Urinary bladder (tissue), 4 donors: ENCODE data around the gene LINGO1. TPM values are rescaled to one million over a fixed set of nuclear protein-coding genes. Genes with fewer than 3 reads are reported as not detected.

ENCODE experiments used
- DNase-seq: peaks from one replicate; pipeline ENCODE4 v3.0.0-alpha.2; 2015; ENCODE audit errors: extremely low spot score
- H3K27ac ChIP-seq: one replicate; pipeline ENCODE4 v1.5.1; 2013; ENCODE audit warnings: low read depth, mild to moderate bottlenecking, moderate library complexity
- H3K36me3 ChIP-seq: one replicate; pipeline ENCODE4 v1.6.1; 2013; ENCODE audit warnings: mild to moderate bottlenecking, moderate library complexity; ENCODE audit not compliant: insufficient read depth
- H3K4me1 ChIP-seq: one replicate; pipeline ENCODE4 v1.6.1; 2013; ENCODE audit warnings: mild to moderate bottlenecking, moderate library complexity; ENCODE audit not compliant: insufficient read depth
- H3K4me3 ChIP-seq: one replicate; pipeline ENCODE4 v1.5.1; 2013; ENCODE audit warnings: low read depth, low read length
- WGBS: extraction: QIAGEN DNeasy Blood & Tissue Kit; methylation state at CpG from one replicate; pipeline ENCODE4 v1.1.7; 2013; 5-methylcytosine and 5-hydroxymethylcytosine counted together
- polyA plus RNA-seq: library from polyadenylated mRNA; stranded (reverse); fragments of 200-250 nt; gene quantifications from one replicate; pipeline ENCODE4 v1.2.3, GENCODE V29; 2013
- total RNA-seq: library from RNA; depleted of rRNA; stranded (reverse); fragments of >200 nt; gene quantifications from one replicate; pipeline ENCODE4 v1.2.3, GENCODE V29; 2014
- donor health status: healthy with polysubstance abuse.
- donor health status: healthy.

LINGO1 gene
- total and polyA plus RNA-seq, 2 donors: 1.8 to 3.7 TPM

DNA sequence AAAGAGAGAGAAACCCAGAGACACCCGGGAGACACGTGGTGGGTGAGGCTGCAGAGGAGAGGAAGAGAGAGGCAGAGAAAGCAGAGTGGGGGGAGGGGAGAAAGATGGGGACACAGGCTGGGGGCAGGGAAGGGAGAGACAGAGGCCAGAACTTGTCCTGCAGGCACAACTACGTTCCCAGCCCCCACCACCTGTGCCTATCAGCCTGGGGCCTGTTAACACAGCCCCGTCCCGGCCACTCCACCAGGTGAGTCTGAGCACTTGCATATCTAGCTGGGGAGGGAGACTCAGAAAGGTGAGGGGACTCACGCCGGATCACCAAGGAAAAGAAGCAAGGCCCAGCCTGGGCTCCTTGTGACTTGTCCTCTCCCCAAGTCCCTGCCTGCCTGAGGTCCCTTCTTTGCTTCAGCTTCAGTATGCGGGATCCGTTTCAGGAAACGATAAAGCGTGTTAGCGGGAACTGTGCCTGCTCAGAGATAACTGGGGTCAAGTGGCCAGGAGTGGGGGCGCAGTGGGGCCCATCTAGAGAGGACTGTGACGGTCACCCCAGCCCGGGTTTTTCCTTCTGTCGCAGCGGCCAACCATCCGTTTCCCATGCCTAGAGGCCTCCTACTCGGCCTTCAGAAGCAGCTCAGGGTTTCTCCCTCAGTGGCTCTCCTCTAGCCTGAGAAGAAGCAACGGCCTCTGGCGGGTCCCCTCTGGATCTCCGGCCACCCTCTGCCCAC is 10.3 kb downstream of the LINGO1 start:
- H3K27ac ChIP-seq: no peak overlapping the region

DNA sequence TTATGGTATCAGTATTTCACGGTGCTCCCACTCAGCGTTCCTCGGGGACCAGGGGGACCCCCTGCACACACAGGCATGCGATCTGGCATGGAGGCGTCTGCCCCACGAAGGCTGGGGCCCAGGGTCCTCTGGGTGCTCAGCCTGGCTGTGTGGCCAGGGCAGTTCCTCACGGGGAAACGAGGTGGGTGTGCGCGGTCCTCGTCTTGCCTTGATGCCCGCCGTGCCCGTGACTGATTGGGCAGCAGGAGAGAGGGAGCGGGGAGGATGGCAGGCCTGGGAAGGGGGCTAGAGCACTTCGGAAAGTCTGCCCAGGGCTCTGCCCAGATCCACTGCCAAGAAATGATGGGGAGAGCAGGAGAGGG is 10.9 kb downstream of the LINGO1 start:
- Histone ChIP-seq H3K4me3 (no peak overlapping the region), H3K27ac (no peak overlapping the region), H3K4me1 (no peaks in the 10 kb centered on the region), H3K36me3 (no peaks in the 10 kb centered on the region)
- DNase-seq: no peak
- WGBS: 87% methylated on average over 16 of the region's 16 CpGs

More for the DNA sequence above, 10.3 kb downstream of the LINGO1 start:
- Histone ChIP-seq H3K4me1 (no peaks in the 10 kb centered on the region), H3K36me3 (no peaks in the 10 kb centered on the region), H3K4me3 (no peak overlapping the region)
- DNase-seq: no peak
- 68% methylated on average over 22 of the region's 22 CpGs for WGBS

DNA sequence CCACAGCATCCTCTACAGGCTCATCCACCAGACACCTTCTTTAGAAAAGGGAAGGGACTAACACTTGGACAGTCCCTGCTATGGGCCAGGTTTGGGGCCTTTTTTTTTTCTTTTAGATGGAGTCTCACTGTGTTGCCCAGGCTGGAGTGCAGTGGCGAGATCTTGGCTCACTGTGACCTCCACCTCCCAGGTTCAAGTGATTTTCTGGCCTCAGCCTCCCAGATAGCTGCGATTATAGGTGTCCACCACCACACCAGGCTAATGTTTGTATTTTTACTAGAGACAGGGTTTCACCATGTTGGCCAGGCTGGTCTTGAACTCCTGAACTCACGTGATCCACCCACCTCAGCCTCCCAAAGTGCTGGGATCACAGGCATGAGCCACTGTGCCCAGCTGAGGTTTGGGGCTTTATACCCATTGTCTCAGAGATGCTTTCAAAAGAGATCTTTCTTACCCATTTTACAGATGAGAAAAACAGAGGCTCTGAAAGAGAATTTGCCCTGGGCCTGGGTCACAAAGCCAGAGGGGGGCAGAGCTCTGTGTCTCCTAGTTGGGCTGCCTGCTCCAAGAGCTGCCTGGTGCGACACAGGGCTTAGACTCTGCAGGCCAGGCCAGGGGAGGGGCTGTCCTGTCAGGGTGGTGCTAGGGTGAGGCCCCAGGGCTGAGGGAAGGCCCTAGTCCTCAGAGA is 11.6 kb downstream of the LINGO1 start:
- H3K36me3 ChIP-seq: no peaks in the 10 kb centered on the region
- H3K27ac ChIP-seq: no peak overlapping the region
- H3K4me1 ChIP-seq: no peaks in the 10 kb centered on the region
- no peak for DNase-seq
- over 99% methylated on average over 4 of the region's 4 CpGs for WGBS
- no peak overlapping the region for H3K4me3 ChIP-seq

DNA sequence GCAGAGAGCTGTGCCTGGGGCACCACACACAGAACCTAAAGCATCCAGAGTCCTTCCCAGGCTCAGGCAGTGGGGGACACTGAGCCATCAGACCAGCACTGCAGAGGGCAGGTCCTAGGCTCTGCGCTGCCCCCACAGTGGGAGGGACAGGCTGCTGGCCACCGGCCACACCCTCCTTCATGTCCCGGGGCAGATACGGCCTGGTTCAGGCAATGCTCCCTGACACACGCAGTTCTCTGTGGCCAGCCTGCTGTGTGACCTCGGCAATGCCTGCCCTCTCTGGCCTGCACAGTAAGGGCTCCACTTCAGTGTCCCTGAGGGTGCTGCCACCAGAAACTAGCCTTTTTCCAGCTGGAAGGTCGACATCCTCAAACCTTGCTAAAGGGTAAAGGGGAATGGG is 12.4 kb downstream of the LINGO1 start:
- H3K4me3 ChIP-seq: no peak overlapping the region
- H3K27ac ChIP-seq: no peak overlapping the region
- no peaks in the 10 kb centered on the region for H3K36me3 ChIP-seq
- 77% methylated on average over 7 of the region's 7 CpGs for WGBS
- H3K4me1 ChIP-seq: no peaks in the 10 kb centered on the region
- no peak for DNase-seq

DNA sequence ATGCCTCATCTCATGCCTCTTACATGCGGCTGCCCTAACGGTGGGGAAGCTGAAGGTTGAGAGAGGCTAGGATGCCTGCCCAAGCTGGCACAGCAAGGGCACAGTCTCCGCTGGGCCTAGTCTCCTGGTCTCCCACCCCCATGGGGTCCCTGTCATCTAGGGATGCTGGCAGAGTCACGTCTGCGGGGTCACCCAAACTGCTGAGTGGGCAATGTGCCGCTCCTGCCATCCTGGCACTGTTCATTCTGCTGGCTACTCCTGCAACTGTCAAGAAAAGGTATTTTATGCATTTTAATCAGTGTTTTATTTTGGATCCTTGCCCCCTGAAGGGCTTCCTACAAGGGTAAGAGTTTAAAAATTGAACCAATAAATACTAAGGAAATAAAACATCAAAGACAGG is 12.8 kb downstream of the LINGO1 start:
- H3K4me3 ChIP-seq: no peak overlapping the region
- H3K27ac ChIP-seq: no peak overlapping the region
- no peaks in the 10 kb centered on the region for H3K36me3 ChIP-seq
- WGBS: 78% methylated on average over 6 of the region's 6 CpGs
- no peaks in the 10 kb centered on the region for H3K4me1 ChIP-seq
- no peak for DNase-seq

DNA sequence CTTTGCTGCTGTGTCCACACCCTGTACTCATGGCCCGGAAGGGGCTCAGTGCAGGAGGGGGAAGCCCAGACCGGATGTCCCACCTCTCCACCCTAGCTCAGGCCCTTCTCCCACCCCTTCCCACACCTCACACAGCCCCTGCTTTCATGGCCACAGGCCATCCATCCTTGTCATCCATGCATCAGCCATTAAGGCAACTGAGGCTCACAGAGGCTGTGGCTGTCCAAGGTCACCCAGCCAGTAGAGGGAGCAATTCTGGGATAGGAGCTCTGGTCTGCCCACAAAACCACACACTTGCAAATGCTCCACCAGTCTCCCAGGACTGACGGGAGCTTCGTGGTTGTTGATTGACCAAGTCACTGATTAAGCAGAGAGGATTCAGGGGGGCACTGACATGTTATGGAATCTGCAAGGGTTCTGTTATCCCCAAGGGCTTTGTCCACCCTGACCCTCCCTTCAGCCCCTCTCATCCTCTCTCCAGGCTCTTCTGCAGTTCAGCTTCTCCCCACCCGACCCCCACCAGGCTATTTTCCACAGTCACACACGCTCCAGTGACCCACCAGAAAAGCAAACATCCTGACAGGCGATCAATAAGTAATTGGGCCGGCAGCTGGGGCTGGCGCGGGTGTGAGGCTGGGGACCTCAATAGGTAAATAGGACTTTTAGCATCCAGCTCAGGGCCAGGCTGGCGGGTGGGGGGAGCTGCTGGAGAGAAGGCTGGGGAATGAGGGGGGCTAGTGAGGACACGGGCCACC is 15.1 kb downstream of the LINGO1 start:
- no peak for DNase-seq
- H3K4me3 ChIP-seq: no peak overlapping the region
- WGBS: 86% methylated on average over 12 of the region's 12 CpGs

DNA sequence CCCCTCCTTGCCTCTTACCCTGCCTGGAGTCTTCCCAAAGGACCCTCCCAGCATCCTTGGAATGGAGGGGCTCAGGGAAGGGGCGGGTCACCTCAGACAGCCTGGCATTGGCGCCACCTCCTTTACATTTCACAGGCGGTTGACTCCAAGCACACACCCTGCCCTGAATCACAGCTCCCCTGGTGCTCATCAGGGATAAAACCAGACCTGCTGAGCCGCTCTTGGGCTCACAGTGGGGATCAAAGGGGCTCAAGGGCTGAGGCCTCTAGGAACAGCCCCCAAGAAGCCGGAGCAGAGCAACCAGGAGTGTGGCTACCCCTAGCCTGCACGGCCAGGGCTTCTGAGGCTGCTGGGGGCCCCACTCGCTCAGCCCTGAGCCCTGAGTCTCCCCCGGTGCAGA is 16.6 kb downstream of the LINGO1 start:
- H3K27ac ChIP-seq: no peak overlapping the region
- H3K36me3 ChIP-seq: no peaks in the 10 kb centered on the region
- no peak for DNase-seq
- H3K4me3 ChIP-seq: no peak overlapping the region
- WGBS: 83% methylated on average over 8 of the region's 8 CpGs
- no peaks in the 10 kb centered on the region for H3K4me1 ChIP-seq

More for the DNA sequence above, 15.1 kb downstream of the LINGO1 start:
- no peaks in the 10 kb centered on the region for H3K36me3 ChIP-seq
- H3K4me1 ChIP-seq: no peaks in the 10 kb centered on the region
- no peak overlapping the region for H3K27ac ChIP-seq

DNA sequence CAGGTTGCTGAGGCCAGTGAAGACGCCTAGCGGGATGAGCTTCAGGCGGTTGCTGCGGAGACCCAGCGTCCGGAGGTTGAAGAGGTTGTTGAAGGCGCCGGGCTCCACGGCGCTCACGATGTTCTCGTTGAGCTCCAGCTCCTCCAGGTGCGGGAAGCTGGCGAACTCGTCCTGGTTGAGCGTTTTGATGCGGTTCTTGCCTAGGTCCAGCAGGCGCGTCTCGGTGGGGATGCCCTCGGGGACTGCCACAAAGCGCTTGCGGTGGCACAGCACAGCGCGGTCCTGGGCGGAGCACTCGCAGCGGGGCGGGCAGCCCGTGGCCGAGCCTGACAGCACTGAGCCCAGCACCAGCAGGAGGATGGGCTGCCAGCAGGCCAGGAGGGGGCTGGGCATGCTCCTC is 17.2 kb downstream of the LINGO1 start:
- H3K36me3 ChIP-seq: no peaks in the 10 kb centered on the region
- 96% methylated on average over 31 of the region's 31 CpGs for WGBS
- no peak overlapping the region for H3K27ac ChIP-seq
- DNase-seq: no peak
- H3K4me3 ChIP-seq: no peak overlapping the region
- H3K4me1 ChIP-seq: no peaks in the 10 kb centered on the region

DNA sequence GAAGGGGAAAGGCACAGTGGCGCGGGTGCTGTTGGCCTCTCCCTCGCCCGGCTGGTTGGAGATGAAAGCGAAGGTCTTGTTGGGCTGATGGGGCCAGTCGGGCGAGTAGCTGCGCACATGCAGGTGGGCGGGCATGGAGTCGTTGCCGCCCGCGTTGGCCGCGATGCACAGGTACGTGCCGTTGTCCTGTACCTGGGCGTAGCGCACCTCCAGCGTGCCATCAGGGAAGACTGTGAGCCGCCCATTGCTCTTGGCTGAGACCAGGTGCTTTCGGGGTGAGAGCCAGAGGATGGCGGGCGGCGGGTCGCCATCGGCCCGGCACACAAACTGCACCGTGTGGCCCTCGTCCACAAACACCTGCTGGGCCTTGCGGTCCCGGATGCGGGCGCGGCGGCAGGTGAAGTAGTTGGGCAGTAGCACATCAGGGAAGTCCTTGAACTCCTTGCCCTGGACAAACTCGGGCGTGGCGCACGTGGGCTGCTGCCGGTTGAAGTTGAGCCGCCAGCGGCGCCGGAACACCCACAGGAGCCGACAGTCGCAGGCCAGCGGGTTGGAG is 18.4 kb downstream of the LINGO1 start:
- no peaks in the 10 kb centered on the region for H3K36me3 ChIP-seq
- 96% methylated on average over 48 of the region's 48 CpGs for WGBS
- no peak for DNase-seq
- H3K27ac ChIP-seq: no peak overlapping the region
- H3K4me1 ChIP-seq: no peaks in the 10 kb centered on the region
- H3K4me3 ChIP-seq: no peak overlapping the region

DNA sequence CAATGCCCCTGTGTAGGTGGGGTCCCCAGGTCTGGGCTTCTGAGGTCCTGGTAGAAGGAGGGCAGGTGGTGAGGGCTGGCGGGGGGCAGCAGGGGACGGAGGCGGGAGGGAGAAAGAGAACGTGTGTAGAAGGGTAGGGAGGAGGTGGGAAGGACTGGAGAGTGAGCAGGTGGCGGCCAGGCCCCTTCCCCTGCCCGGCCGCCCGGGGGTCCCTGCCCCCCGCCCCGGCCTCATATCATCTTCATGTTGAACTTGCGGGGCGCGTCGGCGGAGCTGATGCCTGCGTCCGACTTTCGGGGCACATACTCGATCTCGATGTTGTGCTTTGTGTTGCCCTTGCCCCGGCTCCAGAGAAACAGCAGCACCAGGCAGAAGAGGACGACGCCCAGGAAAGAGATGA is 18.9 kb downstream of the LINGO1 start:
- no peaks in the 10 kb centered on the region for H3K36me3 ChIP-seq
- H3K4me1 ChIP-seq: no peaks in the 10 kb centered on the region
- H3K27ac ChIP-seq: no peak overlapping the region
- 93% methylated on average over 23 of the region's 23 CpGs for WGBS
- no peak for DNase-seq
- H3K4me3 ChIP-seq: no peak overlapping the region

DNA sequence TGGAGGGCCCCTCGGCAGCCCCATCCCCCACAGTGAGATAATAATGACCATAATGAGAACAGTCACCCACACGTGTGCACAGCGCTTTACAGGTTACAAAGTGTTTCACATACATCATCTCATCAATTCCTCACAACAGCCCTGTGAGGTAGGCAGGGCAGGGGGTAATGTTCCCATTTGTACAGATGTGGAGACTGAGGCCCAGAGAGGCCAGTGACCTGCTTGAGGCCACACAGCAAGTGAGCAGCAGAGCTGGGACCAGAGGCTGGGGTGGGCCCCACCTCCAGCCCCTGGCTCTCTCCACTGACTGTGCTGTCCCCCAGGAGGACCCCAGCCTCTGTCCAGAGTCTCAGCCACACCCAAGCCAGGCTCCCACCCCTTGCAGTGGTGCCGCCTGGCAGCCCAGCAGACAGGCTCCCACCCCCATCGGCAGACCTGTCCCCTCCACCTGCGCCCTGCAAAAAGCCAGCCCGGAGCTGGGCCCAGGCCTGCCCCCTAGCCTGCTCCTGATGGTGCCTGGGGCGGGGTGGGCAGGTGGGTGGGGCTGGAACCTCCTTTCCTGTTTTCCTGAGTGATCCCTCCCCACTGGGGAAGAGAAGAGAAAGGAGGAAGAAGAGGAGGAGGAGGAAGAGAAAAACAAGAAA is 19.6 kb downstream of the LINGO1 start:
- Histone ChIP-seq H3K4me1 (no peaks in the 10 kb centered on the region), H3K4me3 (no peak overlapping the region), H3K27ac (no peak overlapping the region), H3K36me3 (no peaks in the 10 kb centered on the region)
- 82% methylated on average over 8 of the region's 8 CpGs for WGBS
- DNase-seq: no peak

DNA sequence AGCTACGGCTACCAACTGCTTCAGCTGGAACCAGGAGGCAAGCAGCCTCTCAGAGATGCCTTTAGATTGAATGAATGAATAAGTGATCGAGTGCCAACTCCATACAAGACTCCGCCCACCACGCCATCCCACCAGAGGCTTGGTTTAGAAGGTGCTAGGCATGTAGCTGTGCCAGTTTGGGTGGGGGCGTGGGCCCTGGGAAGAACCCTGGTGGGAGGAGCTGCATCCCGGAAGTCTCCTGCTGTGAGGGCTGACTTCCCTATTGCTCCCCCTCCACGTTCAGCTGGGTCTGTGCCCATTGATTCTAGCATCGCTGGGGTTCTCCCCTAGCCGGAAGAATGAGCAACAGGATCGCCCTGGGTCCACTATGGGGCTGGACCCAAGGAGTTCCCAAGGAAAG is 20.9 kb downstream of the LINGO1 start:
- no peaks in the 10 kb centered on the region for H3K4me1 ChIP-seq
- no peak overlapping the region for H3K4me3 ChIP-seq
- no peak overlapping the region for H3K27ac ChIP-seq
- no peaks in the 10 kb centered on the region for H3K36me3 ChIP-seq
- DNase-seq: no peak
- 73% methylated on average over 10 of the region's 10 CpGs for WGBS

DNA sequence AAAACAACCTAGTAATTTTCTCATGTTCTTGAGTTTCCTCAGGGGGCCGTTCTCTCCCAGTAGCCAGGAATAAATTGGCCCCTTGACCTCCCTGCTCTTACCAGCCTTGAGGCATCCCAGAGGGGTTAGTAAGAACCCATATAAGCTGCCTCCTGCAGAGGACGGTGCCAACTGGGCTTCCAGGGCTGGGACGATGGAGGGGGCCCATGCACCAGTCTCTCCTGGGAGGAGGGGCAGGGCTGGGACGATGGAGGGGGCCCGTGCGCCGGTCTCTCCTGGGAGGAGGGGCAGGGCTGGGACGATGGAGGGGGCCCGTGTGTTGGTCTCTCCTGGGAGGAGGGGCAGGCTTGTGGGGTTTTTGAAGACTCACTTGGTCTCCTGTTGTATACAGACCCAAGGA is 22.0 kb downstream of the LINGO1 start:
- H3K36me3 ChIP-seq: no peaks in the 10 kb centered on the region
- no peak for DNase-seq
- H3K27ac ChIP-seq: no peak overlapping the region
- H3K4me3 ChIP-seq: no peak overlapping the region
- H3K4me1 ChIP-seq: no peaks in the 10 kb centered on the region
- WGBS: 70% methylated on average over 9 of the region's 9 CpGs
